ENCODE results near the gene HTRA3. TPM values are rescaled to one million over a fixed set of nuclear protein-coding genes. Genes with fewer than 3 reads are reported as not detected.
A peak's percentile ranks its signal among the peaks of the same experiment; 100 is the strongest.

Gene HTRA3
- total and polyA plus RNA-seq, 7 donors, result 7.2 to 26.4 (median 14.0) TPM

DNA sequence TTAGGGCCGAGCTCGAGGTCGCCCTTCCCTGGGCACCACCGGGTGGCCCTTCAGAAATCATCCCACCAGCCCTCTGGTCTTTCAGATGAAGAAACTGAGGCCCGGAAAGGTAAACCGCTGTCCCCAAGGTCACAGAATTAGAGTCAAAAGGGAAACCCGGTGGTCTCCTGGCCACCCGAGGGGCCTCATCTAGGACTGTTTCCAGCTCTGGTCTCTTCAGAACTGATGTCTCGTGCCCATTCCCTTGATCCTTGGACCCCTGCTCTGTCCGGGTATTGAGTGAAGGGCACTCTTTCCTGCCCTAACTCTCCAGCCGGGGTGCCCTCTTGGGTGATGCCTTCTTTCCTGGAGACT, 841 bp downstream of the HTRA3 start:
- Histone ChIP-seq H3K4me1 (peaks cover 28% of the 10 kb centered on the region), H3K9me3 (no peaks in the 10 kb centered on the region), H3K27me3 (ENCODE audit: insufficient read depth in 3 of 3, low read length in 2 of 3) (no peaks in the 10 kb centered on the region), H3K27ac (no peak overlapping the region), H3K4me3 (peak overlapping the region; percentile 66), H3K36me3 (ENCODE audit: insufficient read depth in 1 of 2, low read depth in 1 of 2) (no peaks in the 10 kb centered on the region)
- TF ChIP-seq, protein P1, sequence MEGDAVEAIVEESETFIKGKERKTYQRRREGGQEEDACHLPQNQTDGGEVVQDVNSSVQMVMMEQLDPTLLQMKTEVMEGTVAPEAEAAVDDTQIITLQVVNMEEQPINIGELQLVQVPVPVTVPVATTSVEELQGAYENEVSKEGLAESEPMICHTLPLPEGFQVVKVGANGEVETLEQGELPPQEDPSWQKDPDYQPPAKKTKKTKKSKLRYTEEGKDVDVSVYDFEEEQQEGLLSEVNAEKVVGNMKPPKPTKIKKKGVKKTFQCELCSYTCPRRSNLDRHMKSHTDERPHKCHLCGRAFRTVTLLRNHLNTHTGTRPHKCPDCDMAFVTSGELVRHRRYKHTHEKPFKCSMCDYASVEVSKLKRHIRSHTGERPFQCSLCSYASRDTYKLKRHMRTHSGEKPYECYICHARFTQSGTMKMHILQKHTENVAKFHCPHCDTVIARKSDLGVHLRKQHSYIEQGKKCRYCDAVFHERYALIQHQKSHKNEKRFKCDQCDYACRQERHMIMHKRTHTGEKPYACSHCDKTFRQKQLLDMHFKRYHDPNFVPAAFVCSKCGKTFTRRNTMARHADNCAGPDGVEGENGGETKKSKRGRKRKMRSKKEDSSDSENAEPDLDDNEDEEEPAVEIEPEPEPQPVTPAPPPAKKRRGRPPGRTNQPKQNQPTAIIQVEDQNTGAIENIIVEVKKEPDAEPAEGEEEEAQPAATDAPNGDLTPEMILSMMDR (IDR thresholded peaks at IDR 0.05), result no peak
- ATAC-seq (no peak), DNase-seq (no peak)
- WGBS, 3 donors, result 36 to 61% (median 41%) methylated on average over 11 of the region's 11 CpGs
- intact Hi-C loops (cut with DNase I), result no loop called here

DNA sequence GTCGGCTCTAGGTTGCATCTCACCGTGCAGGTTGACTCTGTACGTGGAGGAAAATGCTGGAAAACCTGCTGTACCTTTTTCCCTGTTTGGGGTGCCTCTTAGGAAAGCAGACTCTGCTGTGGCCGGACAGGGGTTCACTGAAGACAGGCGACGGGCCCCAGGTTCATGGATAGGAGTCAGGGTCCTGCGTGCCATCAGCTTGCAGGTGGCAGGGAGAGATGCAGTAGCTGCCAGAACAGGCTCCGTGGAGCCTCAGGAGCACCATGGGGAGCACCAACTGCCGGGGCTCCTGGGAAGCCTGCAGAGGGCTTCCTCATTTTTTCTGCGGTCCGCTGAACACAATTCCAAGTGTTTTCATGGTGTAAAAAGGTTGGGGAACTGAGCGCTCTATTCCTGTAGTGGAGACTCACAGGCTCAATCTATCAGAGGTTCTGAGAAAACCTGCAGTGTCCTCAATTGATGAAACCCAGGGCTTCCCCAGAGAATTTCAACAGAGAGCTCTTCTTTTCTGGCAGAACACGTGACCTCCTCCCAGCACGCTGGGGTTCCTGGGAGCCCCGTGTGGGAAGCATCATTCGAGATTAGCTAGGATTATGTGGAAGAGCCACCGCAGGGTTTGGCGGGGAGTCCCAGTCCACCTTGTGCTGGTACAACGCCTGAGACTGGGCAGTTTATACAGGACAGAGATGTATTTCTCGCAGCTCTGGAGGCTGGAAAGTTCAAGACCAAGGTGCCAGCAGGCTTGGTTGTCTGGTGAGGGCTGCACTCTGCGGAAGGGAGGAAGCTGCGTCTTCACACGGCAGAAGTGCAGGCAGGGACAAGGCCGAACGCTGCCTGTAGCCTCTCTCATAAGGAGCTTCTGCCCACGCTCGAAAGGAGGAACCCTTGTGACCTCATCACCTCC, 1.6 kb downstream of the HTRA3 start:
- intact Hi-C loops (cut with DNase I), result no loop called here
- 66 to 81% (median 70%) methylated on average over 27 of the region's 27 CpGs for WGBS, 3 donors
- no peaks in the 10 kb centered on the region for H3K9me3 ChIP-seq
- H3K4me1 ChIP-seq, result peaks cover 36% of the 10 kb centered on the region
- peak overlapping the region; percentile 66 for H3K4me3 ChIP-seq
- no peaks in the 10 kb centered on the region for H3K27me3 ChIP-seq (ENCODE audit: insufficient read depth in 3 of 3, low read length in 2 of 3)
- no peak for DNase-seq
- ATAC-seq, result no peak
- no peaks in the 10 kb centered on the region for H3K36me3 ChIP-seq (ENCODE audit: insufficient read depth in 1 of 2, low read depth in 1 of 2)
- no peak overlapping the region for H3K27ac ChIP-seq
- TF ChIP-seq, protein P1 (IDR thresholded peaks at IDR 0.05), result no peak

DNA sequence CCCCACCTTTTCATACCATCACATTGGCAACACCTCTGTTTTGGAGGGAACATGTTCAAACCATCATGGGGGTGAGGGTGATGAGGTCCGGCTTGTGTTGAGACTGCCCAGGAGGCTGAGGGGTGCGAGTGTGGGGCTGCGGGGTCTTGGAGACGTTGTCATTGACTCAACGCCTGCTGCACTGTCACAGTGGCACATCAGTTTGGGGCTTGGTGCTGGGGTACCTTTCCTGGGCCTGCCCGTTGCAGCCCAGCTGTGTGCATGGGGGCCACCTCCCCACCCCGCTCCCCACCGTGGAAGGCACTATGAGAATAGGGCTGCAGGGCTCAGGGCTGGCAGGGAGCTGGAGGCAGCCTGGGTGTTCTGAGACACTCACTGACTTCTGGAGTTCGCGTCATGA, 2.3 kb downstream of the HTRA3 start:
- H3K4me1 ChIP-seq, result peaks cover 42% of the 10 kb centered on the region
- ATAC-seq, result no peak
- no peaks in the 10 kb centered on the region for H3K9me3 ChIP-seq
- intact Hi-C loops (cut with DNase I), result loop anchor here in 1 of 2 donors (1.0 kb wide), 1 partner anchor 50 kb away; no protein-coding TSS in a partner anchor
- no peak for DNase-seq
- peak overlapping the region; percentile 66 for H3K4me3 ChIP-seq
- no peaks in the 10 kb centered on the region for H3K27me3 ChIP-seq (ENCODE audit: insufficient read depth in 3 of 3, low read length in 2 of 3)
- TF ChIP-seq, protein P1 (IDR thresholded peaks at IDR 0.05), result no peak
- no peak overlapping the region for H3K27ac ChIP-seq
- 85 to 95% (median 88%) methylated on average over 10 of the region's 10 CpGs for WGBS, 3 donors
- no peaks in the 10 kb centered on the region for H3K36me3 ChIP-seq (ENCODE audit: insufficient read depth in 1 of 2, low read depth in 1 of 2)

DNA sequence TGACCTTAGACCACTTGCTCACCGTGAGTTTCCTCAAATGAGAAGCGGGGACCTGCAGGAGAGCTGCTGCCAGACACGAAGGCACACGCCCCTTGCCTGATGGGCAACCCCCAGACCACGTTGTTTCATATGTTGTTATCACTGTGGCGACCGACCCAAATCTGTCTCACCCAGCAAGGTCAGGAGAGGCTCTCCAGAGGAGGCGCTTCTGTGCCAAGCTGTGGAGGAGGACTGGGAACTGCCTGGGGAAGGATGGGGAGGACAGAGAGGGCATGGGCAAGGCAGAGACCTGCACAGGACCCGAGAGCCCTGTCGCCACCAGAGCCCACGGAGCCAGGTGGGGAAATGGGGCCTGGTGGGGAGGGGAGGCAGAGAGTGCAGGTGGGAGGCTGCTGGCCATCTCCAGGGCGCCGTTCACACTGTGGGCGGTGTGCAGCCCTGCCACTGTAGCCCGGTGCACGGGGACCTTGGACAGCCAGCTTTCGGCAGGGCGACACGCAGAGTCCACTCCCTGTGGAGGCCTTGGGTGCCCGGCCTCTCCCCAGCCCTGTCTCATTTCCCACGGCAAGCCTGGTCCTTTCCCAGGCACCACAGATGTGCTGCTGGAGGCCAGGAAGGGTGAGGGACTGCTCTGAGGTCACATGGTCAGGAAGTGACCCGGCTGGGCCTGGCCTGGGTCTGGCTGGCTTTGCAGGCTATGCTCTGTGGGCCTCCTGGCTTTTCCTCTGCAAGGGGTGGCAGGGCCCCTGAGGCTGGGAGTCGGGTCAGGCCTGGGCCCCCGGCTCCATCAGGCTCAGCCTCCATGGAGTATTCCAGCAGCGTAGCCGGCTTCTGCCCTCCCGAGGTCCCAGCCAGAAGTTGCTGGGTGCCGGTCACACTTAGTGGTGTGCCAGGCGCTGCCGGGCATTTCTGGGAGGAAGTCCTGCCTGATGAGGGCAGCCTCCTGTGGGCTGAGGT, 3.2 kb downstream of the HTRA3 start:
- Histone ChIP-seq H3K36me3 (ENCODE audit: insufficient read depth in 1 of 2, low read depth in 1 of 2) (no peaks in the 10 kb centered on the region), H3K27me3 (ENCODE audit: insufficient read depth in 3 of 3, low read length in 2 of 3) (no peaks in the 10 kb centered on the region), H3K4me1 (peaks cover 51% of the 10 kb centered on the region), H3K9me3 (no peaks in the 10 kb centered on the region), H3K4me3 (peak overlapping the region; percentile 24), H3K27ac (no peak overlapping the region)
- TF ChIP-seq, protein P1 (IDR thresholded peaks at IDR 0.05), result no peak
- DNase-seq, result peak in 1 of 2 donors; percentile 77
- intact Hi-C loops (cut with DNase I), result loop anchor here in 1 of 2 donors (1.0 kb wide), 1 partner anchor 50 kb away; no protein-coding TSS in a partner anchor
- WGBS, 3 donors, result 57 to 63% (median 61%) methylated on average over 30 of the region's 30 CpGs
- no peak for ATAC-seq

Measured in psoas muscle (tissue), 8 donors.